IMR-90 (cell line): ENCODE measurements around the gene SATB2. TPM values are rescaled to one million over a fixed set of nuclear protein-coding genes. Genes with fewer than 3 reads are reported as not detected.

Experiments used
- ATAC-seq: fragments of 200-7000 bp; cut with Tn5 transposase; 2 replicates; pipeline ENCODE4 v1.9.1; 2020; ENCODE audit warnings: low read depth, mild to moderate bottlenecking, moderate library complexity
- BruUV-seq: library from RNA; stranded (reverse); fragments of 400-500 nt; replicated peaks from 2 replicates; lab custom pipeline; 2021; lab: Mats Ljungman, UMichigan
- CTCF ChIA-PET: fragments of 300-600 bp; formaldehyde crosslinking; extraction: SDS; loops from one replicate; lab custom pipeline; 2021; ENCODE audit warnings: antibody characterized with exemption; lab: Yijun Ruan, JAX
- POLR2A ChIA-PET: fragments of 300-600 bp; sonication (Branson Sonifier 250); formaldehyde crosslinking; loops from one replicate; lab custom pipeline; 2022; ENCODE audit warnings: antibody characterized with exemption; ENCODE audit not compliant: unreplicated experiment; lab: Charles Lee
- DNase-seq: peaks from one replicate; pipeline ENCODE4 v3.0.0; 2013
- H2AFZ ChIP-seq: replicated peaks from 2 replicates; pipeline ENCODE3; 2013; ENCODE audit warnings: low read length, mild to moderate bottlenecking; ENCODE audit not compliant: poor library complexity
- H2AK5ac ChIP-seq: 2 replicates; pipeline ENCODE4 v1.6.1; 2013; ENCODE audit warnings: low read depth, low read length, inconsistent platforms
- H2AK9ac ChIP-seq: replicated peaks from 2 replicates; pipeline ENCODE3; 2013; ENCODE audit warnings: mild to moderate bottlenecking, low read depth, low read length, moderate library complexity; ENCODE audit not compliant: poor library complexity
- H2BK120ac ChIP-seq: 2 replicates; pipeline ENCODE4 v1.6.1; 2013; ENCODE audit warnings: low read depth, low read length, inconsistent platforms
- H2BK15ac ChIP-seq: 3 replicates; pipeline ENCODE4 v1.6.1; 2013; ENCODE audit warnings: low read depth, low read length, inconsistent platforms
- H2BK20ac ChIP-seq: 2 replicates; pipeline ENCODE4 v1.6.1; 2013; ENCODE audit warnings: low read depth, mild to moderate bottlenecking, inconsistent platforms, low read length, moderate library complexity
- H2BK5ac ChIP-seq: 2 replicates; pipeline ENCODE4 v1.6.1; 2013; ENCODE audit warnings: mild to moderate bottlenecking, low read depth, low read length, inconsistent platforms; ENCODE audit not compliant: poor library complexity, severe bottlenecking
- H3K14ac ChIP-seq: replicated peaks from 2 replicates; pipeline ENCODE4 v1.6.1; 2013; ENCODE audit warnings: low read depth, low read length, inconsistent platforms
- H3K18ac ChIP-seq: 2 replicates; pipeline ENCODE4 v1.6.1; 2013; ENCODE audit warnings: low read depth, low read length, control low read depth
- H3K23ac ChIP-seq: 2 replicates; pipeline ENCODE4 v1.6.1; 2013; ENCODE audit warnings: low read depth, low read length, inconsistent platforms
- H3K27ac ChIP-seq: 2 replicates; pipeline ENCODE4 v1.5.1; 2013; ENCODE audit warnings: mild to moderate bottlenecking, control low read depth, low read length; ENCODE audit not compliant: insufficient read depth
- H3K27me3 ChIP-seq: 2 replicates; pipeline ENCODE4 v1.6.1; 2013; ENCODE audit warnings: low read length; ENCODE audit not compliant: control insufficient read depth, insufficient read depth
- H3K36me3 ChIP-seq: 2 replicates; pipeline ENCODE4 v1.6.1; 2013; ENCODE audit warnings: low read length, mixed read lengths; ENCODE audit not compliant: control insufficient read depth, insufficient read depth
- H3K4ac ChIP-seq: 2 replicates; pipeline ENCODE4 v1.6.1; 2013; ENCODE audit warnings: low read depth, low read length, inconsistent platforms
- H3K4me1 ChIP-seq: 2 replicates; pipeline ENCODE4 v1.6.1; 2013; ENCODE audit warnings: low read length, mixed read lengths; ENCODE audit not compliant: control insufficient read depth, insufficient read depth
- H3K4me2 ChIP-seq: 2 replicates; pipeline ENCODE4 v1.6.1; 2013; ENCODE audit warnings: low read depth, mild to moderate bottlenecking, control low read depth, low read length, moderate library complexity
- H3K4me3 ChIP-seq: 2 replicates; pipeline ENCODE4 v1.5.1; 2013; ENCODE audit warnings: low read depth, mild to moderate bottlenecking, control low read depth, low read length, moderate library complexity; ENCODE audit not compliant: insufficient read depth
- H3K56ac ChIP-seq: 2 replicates; pipeline ENCODE4 v1.6.1; 2013; ENCODE audit warnings: low read length, inconsistent platforms; ENCODE audit not compliant: insufficient read depth; ENCODE audit errors: extremely low read depth
- H3K79me1 ChIP-seq, 2 experiments: 2 replicates each; pipeline ENCODE4 v1.6.1; 2013; ENCODE audit warnings: low read length in 2 of 2, inconsistent platforms in 1 of 2, low read depth in 1 of 2
- H3K9ac ChIP-seq: 2 replicates; pipeline ENCODE4 v1.6.1; 2013; ENCODE audit warnings: low read depth, low read length, control low read depth
- H3K9me1 ChIP-seq: 2 replicates; pipeline ENCODE4 v1.6.1; 2013; ENCODE audit warnings: low read length, inconsistent platforms; ENCODE audit not compliant: insufficient read depth
- H3K9me3 ChIP-seq: 2 replicates; pipeline ENCODE4 v1.6.1; 2013; ENCODE audit warnings: low read length; ENCODE audit not compliant: control insufficient read depth, insufficient read depth
- H4K20me1 ChIP-seq: 2 replicates; pipeline ENCODE4 v1.6.1; 2013; ENCODE audit warnings: low read length, inconsistent platforms; ENCODE audit not compliant: insufficient read depth
- H4K5ac ChIP-seq: 2 replicates; pipeline ENCODE4 v1.6.1; 2013; ENCODE audit warnings: mild to moderate bottlenecking, low read depth, low read length, control low read depth
- H4K8ac ChIP-seq, 2 experiments: 2 replicates each; pipeline ENCODE4 v1.6.1; 2013; ENCODE audit warnings: low read depth in 2 of 2, low read length in 2 of 2, control low read depth in 1 of 2, inconsistent platforms in 1 of 2
- H4K91ac ChIP-seq: 2 replicates; pipeline ENCODE4 v1.6.1; 2013; ENCODE audit warnings: low read depth, low read length, inconsistent platforms; ENCODE audit not compliant: insufficient read depth
- CEBPB ChIP-seq: IDR thresholded peaks from 2 replicates; pipeline ENCODE4 v1.6.1; 2012; ENCODE audit warnings: low read depth, low read length, improper control_type of control experiment
- CHD1 ChIP-seq: IDR thresholded peaks from 2 replicates; pipeline ENCODE4 v1.6.1; 2012; ENCODE audit warnings: low read depth, low read length, improper control_type of control experiment
- CTCF ChIP-seq: conservative IDR thresholded peaks from 2 replicates; pipeline ENCODE4 v1.5.1; 2012; ENCODE audit warnings: mild to moderate bottlenecking, low read depth, low read length, improper control_type of control experiment
- FOS ChIP-seq: fragments of 150-350 bp; IDR thresholded peaks from 2 replicates; pipeline ENCODE4 v1.6.1; 2016; ENCODE audit warnings: low read depth, low read length
- MXI1 ChIP-seq: IDR thresholded peaks from 2 replicates; pipeline ENCODE4 v1.6.1; 2012; ENCODE audit warnings: low read depth, mild to moderate bottlenecking, low read length, moderate library complexity, borderline replicate concordance
- RCOR1 ChIP-seq: IDR thresholded peaks from 2 replicates; pipeline ENCODE4 v1.6.1; 2012; ENCODE audit warnings: mild to moderate bottlenecking, low read length, improper control_type of control experiment; ENCODE audit not compliant: insufficient replicate concordance
- WGBS, 2 experiments: methylation state at CpG; one replicate each; pipeline versions ENCODE4 v1.1.5 to v1.1.7; 2013; ENCODE audit warnings: missing lambda C conversion rate in 2 of 2; ENCODE audit not compliant: insufficient read length in 1 of 2; ENCODE audit errors: extremely low coverage in 2 of 2; 5-methylcytosine and 5-hydroxymethylcytosine counted together
- dilution Hi-C: fragments of 300-500 bp; cut with HindIII; formaldehyde crosslinking; loops from one replicate; pipeline ENCODE4 v1.14.3; 2018; ENCODE audit warnings: low sequenced_read_pairs; ENCODE audit not compliant: unreplicated experiment
- in situ Hi-C: fragments of 300-500 bp; cut with MboI; formaldehyde crosslinking; loops from 3 replicates; pipeline ENCODE4 v1.14.3; 2019; ENCODE audit warnings: low sequenced_read_pairs, inconsistent platforms, mixed read lengths
- intact Hi-C: fragments of 100-400 bp; cut with micrococcal nuclease; formaldehyde crosslinking; loops from 2 replicates; pipeline ENCODE4 v1.10.0; 2022
- polyA plus RNA-seq, 3 experiments: library from polyadenylated mRNA; depleted of rRNA; stranded (reverse); fragments of >200 nt; gene quantifications; 2 replicates each; pipeline ENCODE4 v1.2.3, GENCODE V29; 2012; ENCODE audit warnings: low replicate concordance in 1 of 3
- total RNA-seq: library from RNA; depleted of rRNA; stranded (reverse); fragments of >200 nt; gene quantifications from 2 replicates; pipeline ENCODE4 v1.2.3, GENCODE V29; 2012

The SATB2 gene
- total and polyA plus RNA-seq, 2 of the 4 experiments (the other 2 are of a cell fraction) = 6.2 to 8.4 TPM

- no peak overlapping the region for H4K5ac ChIP-seq
- H3K23ac ChIP-seq = no peak overlapping the region
- H3K56ac ChIP-seq = no peak overlapping the region
- 0 out of 2 replicates have a peak, but pooled peaks cover 2% of the 10 kb centered on the region for H3K9me1 ChIP-seq
- H3K4me2 ChIP-seq = no peak overlapping the region
- H3K4me1 ChIP-seq = no peaks in the 10 kb centered on the region
- POLR2A ChIA-PET = no interaction called here
- no peak overlapping the region for H4K91ac ChIP-seq
- dilution Hi-C loops = no loop called here
- no peak overlapping the region for H2BK20ac ChIP-seq
- H2AFZ ChIP-seq = no peak overlapping the region
- no peaks in the 10 kb centered on the region for H3K36me3 ChIP-seq
- BruUV-seq = no TSS peak
- H2BK120ac ChIP-seq = no peak overlapping the region
- H3K79me1 ChIP-seq = peaks cover 0 to 8% of the 10 kb centered on the region in 2 experiments; a peak in 2 of 4 replicates
- in situ Hi-C loops = no loop called here
- DNase-seq = no peak
- H4K20me1 ChIP-seq = no peaks in the 10 kb centered on the region
- H3K27me3 ChIP-seq = no peaks in the 10 kb centered on the region
- intact Hi-C loops = no loop called here
- TF ChIP-seq CHD1 = no peak
- TF ChIP-seq MXI1 = no peak
- no peak for TF ChIP-seq RCOR1
- no peak for TF ChIP-seq CEBPB
- TF ChIP-seq FOS = no peak
- TF ChIP-seq CTCF = no peak
- H3K27ac ChIP-seq = no peak overlapping the region
- no peak for ATAC-seq
- H3K18ac ChIP-seq = no peak overlapping the region
- H3K4ac ChIP-seq = no peak overlapping the region
- H3K9me3 ChIP-seq = no peaks in the 10 kb centered on the region
- no peak overlapping the region for H2AK9ac ChIP-seq
- no peak overlapping the region for H3K4me3 ChIP-seq
- H2BK15ac ChIP-seq = no peak overlapping the region
- WGBS, 2 experiments = no CpG with 5 or more reads among the region's 1 CpG
- no peak overlapping the region for H2BK5ac ChIP-seq
- H4K8ac ChIP-seq = no peak overlapping the region
- no peak overlapping the region for H2AK5ac ChIP-seq
- no peak overlapping the region for H3K14ac ChIP-seq
- CTCF ChIA-PET = no interaction called here
- no peak overlapping the region for H3K9ac ChIP-seq
These were observed 68.9 kb downstream of the SATB2 start for GRCh38 chr2:199388728-199389268.
